Measurements from ENCODE around the gene CPNE2.
"Not testable (repeated sequence)": the region's sequence is repeated elsewhere in the genome, so short reads cannot be mapped to it uniquely, and the experiment has no call there.

CPNE2 gene

DNA sequence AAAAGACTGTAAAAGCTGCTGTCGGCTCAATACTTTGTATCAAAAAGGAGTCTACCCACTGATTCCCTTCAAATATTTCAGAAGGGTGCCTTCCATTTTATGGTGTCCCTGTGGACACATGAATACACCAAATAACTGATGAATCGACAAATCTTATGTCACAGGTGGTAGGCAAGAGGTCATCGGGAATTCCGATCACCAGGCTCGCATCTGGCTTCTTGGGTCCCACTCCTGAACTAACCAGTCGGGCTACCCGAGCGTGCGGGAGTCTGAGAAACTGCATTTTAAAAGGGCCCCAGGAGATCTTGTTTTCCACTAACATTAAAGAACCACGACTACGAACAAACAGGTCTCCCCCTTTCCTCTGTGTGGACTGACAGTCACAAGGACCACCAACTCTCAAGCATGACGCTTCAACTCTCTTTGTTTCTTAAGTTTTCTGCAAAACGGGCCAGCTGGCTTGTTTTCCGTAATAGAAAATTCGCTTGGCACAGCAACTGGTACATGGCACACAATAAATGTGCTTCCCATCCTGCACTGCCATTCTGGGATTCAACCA lies 92.6 kb downstream of the CPNE2 start:
- in situ Hi-C loops (cut with HindIII; ENCODE audit: low pct_unique_long_range_greater_than_20kb, low sequenced_read_pairs), result no loop called here
- peak in 1 of 2 experiments; percentile 22 for DNase-seq (ENCODE audit: low read depth in 1 of 2, low spot score in 1 of 2)
- TF ChIP-seq JUND (IDR thresholded peaks at IDR 0.05; ENCODE audit: low read depth), result no peak

GRCh38 chr16:57185446-57185944 lies 93.1 kb downstream of the CPNE2 start:
- in situ Hi-C loops (cut with HindIII; ENCODE audit: low pct_unique_long_range_greater_than_20kb, low sequenced_read_pairs), result no loop called here
- no peak for TF ChIP-seq JUND (IDR thresholded peaks at IDR 0.05; ENCODE audit: low read depth)
- peak in 1 of 2 experiments; percentile 37 for DNase-seq (ENCODE audit: low read depth in 1 of 2, low spot score in 1 of 2)

DNA sequence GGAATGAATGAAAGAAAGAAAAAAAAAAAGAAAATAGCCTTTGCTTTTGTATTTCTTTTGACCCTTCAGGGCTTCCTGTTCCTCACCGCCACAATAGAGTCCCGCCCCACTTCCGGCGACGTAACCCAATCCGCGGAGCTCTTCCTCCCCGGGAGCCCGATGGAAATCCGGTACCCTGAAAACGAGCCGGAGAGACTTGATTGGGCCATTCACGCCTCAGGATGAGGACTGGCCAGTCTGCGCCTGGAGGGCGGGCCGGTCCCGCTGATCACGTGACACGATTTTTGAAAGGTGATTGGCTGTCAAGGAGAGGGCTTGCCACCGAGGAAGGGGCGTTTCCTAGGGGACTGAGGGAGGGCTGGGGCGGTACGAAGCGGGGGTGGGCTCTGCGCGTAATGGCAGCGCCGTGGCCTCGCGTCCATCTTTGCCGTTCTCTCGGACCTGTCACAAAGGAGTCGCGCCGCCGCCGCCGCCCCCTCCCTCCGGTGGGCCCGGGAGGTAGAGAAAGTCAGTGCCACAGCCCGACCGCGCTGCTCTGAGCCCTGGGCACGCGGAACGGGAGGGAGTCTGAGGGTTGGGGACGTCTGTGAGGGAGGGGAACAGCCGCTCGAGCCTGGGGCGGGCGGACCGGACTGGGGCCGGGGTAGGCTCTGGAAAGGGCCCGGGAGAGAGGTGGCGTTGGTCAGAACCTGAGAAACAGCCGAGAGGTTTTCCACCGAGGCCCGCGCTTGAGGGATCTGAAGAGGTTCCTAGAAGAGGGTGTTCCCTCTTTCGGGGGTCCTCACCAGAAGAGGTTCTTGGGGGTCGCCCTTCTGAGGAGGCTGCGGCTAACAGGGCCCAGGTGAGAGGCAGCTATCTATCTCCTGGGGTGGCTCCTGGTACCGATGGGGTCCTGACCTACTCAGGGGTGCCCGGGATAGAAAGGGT lies 93.8 kb downstream of the CPNE2 start, which contains the start of the genes PSME3IP1 and RSPRY1:
Gene PSME3IP1 (minus strand): TSS at position 95 of the 927 bp plus-strand sequence. CDS start 12,185 bp downstream, outside the sequence.
Gene RSPRY1 (plus strand): TSS at position 385 of the 927 bp plus-strand sequence. CDS start 18,330 bp downstream, outside the sequence.
- peak; percentile 97 to 99 for DNase-seq (ENCODE audit: low read depth in 1 of 2, low spot score in 1 of 2)
- no peak for TF ChIP-seq JUND (IDR thresholded peaks at IDR 0.05; ENCODE audit: low read depth)
- in situ Hi-C loops (cut with HindIII; ENCODE audit: low pct_unique_long_range_greater_than_20kb, low sequenced_read_pairs), result no loop called here

- peak in 1 of 2 experiments; percentile 7 for DNase-seq (ENCODE audit: low read depth in 1 of 2, low spot score in 1 of 2)
- in situ Hi-C loops (cut with HindIII; ENCODE audit: low pct_unique_long_range_greater_than_20kb, low sequenced_read_pairs), result no loop called here
- TF ChIP-seq JUND (IDR thresholded peaks at IDR 0.05; ENCODE audit: low read depth), result no peak
These were observed 94.8 kb downstream of the CPNE2 start for GRCh38 chr16:57186872-57187854.

GRCh38 chr16:57187902-57188710 lies 95.7 kb downstream of the CPNE2 start:
- DNase-seq (ENCODE audit: low read depth in 1 of 2, low spot score in 1 of 2); in situ Hi-C loops (cut with HindIII; ENCODE audit: low pct_unique_long_range_greater_than_20kb, low sequenced_read_pairs): not testable (repeated sequence)

- TF ChIP-seq JUND (IDR thresholded peaks at IDR 0.05; ENCODE audit: low read depth), result no peak
- in situ Hi-C loops (cut with HindIII; ENCODE audit: low pct_unique_long_range_greater_than_20kb, low sequenced_read_pairs), result no loop called here
- DNase-seq (ENCODE audit: low read depth in 1 of 2, low spot score in 1 of 2), result no peak
These were observed 96.3 kb downstream of the CPNE2 start for GRCh38 chr16:57188711-57189002.

- in situ Hi-C loops (cut with HindIII; ENCODE audit: low pct_unique_long_range_greater_than_20kb, low sequenced_read_pairs); DNase-seq (ENCODE audit: low read depth in 1 of 2, low spot score in 1 of 2): not testable (repeated sequence)
These were observed 97.1 kb downstream of the CPNE2 start for GRCh38 chr16:57189527-57189926.

- in situ Hi-C loops (cut with HindIII; ENCODE audit: low pct_unique_long_range_greater_than_20kb, low sequenced_read_pairs), result no loop called here
- DNase-seq (ENCODE audit: low read depth in 1 of 2, low spot score in 1 of 2), result no peak
- TF ChIP-seq JUND (IDR thresholded peaks at IDR 0.05; ENCODE audit: low read depth), result no peak
These were observed 97.8 kb downstream of the CPNE2 start for GRCh38 chr16:57190136-57190535.

- no peak for DNase-seq (ENCODE audit: low read depth in 1 of 2, low spot score in 1 of 2)
- in situ Hi-C loops (cut with HindIII; ENCODE audit: low pct_unique_long_range_greater_than_20kb, low sequenced_read_pairs), result no loop called here
- no peak for TF ChIP-seq JUND (IDR thresholded peaks at IDR 0.05; ENCODE audit: low read depth)
These were observed 98.7 kb downstream of the CPNE2 start for GRCh38 chr16:57191056-57191571.

DNA sequence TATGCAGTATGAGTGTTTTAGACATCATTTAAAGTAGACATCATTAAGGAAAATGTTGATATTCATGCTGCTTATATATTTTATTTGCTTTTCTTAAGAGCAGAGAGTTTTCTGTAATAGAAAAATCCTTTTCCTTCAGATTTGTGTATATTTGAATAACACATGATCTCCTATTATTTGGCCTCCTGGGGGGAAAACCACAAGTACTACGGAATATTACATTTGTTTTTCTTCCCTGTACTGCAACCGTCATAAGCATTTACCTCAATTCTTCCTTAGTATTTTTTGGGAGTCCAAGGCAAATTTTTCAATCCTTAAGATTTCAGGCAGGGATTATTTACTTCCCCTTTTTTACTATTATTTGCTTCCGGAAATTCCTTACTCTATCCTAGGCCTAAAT lies 99.8 kb downstream of the CPNE2 start:
- in situ Hi-C loops (cut with HindIII; ENCODE audit: low pct_unique_long_range_greater_than_20kb, low sequenced_read_pairs), result no loop called here
- DNase-seq (ENCODE audit: low read depth in 1 of 2, low spot score in 1 of 2), result no peak
- no peak for TF ChIP-seq JUND (IDR thresholded peaks at IDR 0.05; ENCODE audit: low read depth)

DNA sequence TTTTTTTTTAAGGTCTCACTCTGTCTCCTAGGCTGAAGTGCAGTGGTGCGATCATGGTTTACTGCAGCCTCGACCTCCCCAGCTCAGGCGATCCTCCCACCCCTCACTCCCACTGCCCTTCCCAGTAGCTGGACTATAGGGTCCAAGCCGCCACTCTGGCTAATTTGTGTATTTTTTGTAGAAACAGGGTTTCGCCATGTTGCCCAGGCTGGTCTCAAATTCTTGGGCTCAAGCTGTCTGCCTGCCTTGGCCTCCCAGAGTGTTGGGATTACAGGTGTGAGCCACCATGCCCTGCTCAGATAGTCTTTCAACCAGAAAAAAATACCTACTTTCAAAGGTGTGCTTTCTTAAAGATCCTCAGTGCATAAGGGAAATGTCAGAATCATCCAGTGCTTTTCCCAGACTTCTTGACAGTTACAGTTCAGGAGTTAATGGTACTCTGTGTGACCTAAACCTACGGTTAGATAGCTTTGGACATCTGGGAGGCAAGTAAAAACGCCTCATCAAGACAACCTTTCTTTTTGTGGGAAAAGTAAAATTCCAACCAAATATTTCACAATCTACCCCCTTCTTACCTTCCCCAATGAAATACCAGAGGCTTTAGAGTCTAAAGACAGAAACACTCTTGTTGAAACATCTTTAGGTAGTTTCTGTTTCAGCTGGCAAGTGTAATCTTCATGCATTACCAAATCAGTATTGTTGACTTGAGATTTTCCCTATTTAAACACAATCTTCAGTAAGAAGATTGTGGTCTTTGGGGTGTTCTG lies 100.5 kb downstream of the CPNE2 start:
- DNase-seq (ENCODE audit: low read depth in 1 of 2, low spot score in 1 of 2), result no peak
- no peak for TF ChIP-seq JUND (IDR thresholded peaks at IDR 0.05; ENCODE audit: low read depth)

More for the DNA sequence above, 100.5 kb downstream of the CPNE2 start:
- in situ Hi-C loops (cut with HindIII; ENCODE audit: low pct_unique_long_range_greater_than_20kb, low sequenced_read_pairs), result no loop called here
